H9 (cell line): ENCODE measurements around the gene TMEM63A. TPM values are rescaled to one million over a fixed set of nuclear protein-coding genes. Genes with fewer than 3 reads are reported as not detected.
A peak's percentile ranks its signal among the peaks of the same experiment; 100 is the strongest.

ENCODE experiments used
- DNase-seq: peaks from one replicate; pipeline ENCODE4 v3.0.0-alpha.2; 2017
- H2AFZ ChIP-seq: one replicate; pipeline ENCODE4 v1.6.1; 2013; ENCODE audit warnings: mild to moderate bottlenecking, low read length, control low read depth, moderate library complexity
- H2AK5ac ChIP-seq: 2 replicates; pipeline ENCODE4 v1.6.1; 2013; ENCODE audit warnings: low read length, control low read depth, mixed read lengths; ENCODE audit not compliant: insufficient read length
- H2BK120ac ChIP-seq: one replicate; pipeline ENCODE4 v1.6.1; 2013; ENCODE audit warnings: low read depth, mild to moderate bottlenecking, low read length, control low read depth, inconsistent platforms; ENCODE audit not compliant: poor library complexity, severe bottlenecking
- H2BK12ac ChIP-seq: 2 replicates; pipeline ENCODE4 v1.6.1; 2013; ENCODE audit warnings: low read length, control low read depth, mixed read lengths, low read depth; ENCODE audit not compliant: insufficient read length
- H2BK15ac ChIP-seq: 2 replicates; pipeline ENCODE4 v1.6.1; 2013; ENCODE audit warnings: low read depth, low read length, control low read depth
- H2BK20ac ChIP-seq: one replicate; pipeline ENCODE4 v1.6.1; 2013; ENCODE audit warnings: low read depth, mild to moderate bottlenecking, low read length, control low read depth, inconsistent platforms; ENCODE audit not compliant: poor library complexity, severe bottlenecking
- H2BK5ac ChIP-seq: 2 replicates; pipeline ENCODE4 v1.6.1; 2013; ENCODE audit warnings: low read length, control low read depth, mixed read lengths; ENCODE audit not compliant: insufficient read length
- H3K14ac ChIP-seq: 2 replicates; pipeline ENCODE4 v1.6.1; 2013; ENCODE audit warnings: low read length, control low read depth; ENCODE audit not compliant: insufficient read depth
- H3K18ac ChIP-seq: 2 replicates; pipeline ENCODE4 v1.6.1; 2013; ENCODE audit warnings: low read depth, mild to moderate bottlenecking, mixed read lengths, low read length, control low read depth; ENCODE audit not compliant: insufficient read length
- H3K23ac ChIP-seq: 2 replicates; pipeline ENCODE4 v1.6.1; 2013; ENCODE audit warnings: low read length, control low read depth, mixed read lengths, low read depth; ENCODE audit not compliant: insufficient read length
- H3K23me2 ChIP-seq: 2 replicates; pipeline ENCODE4 v1.6.1; 2013; ENCODE audit warnings: low read depth, mild to moderate bottlenecking, mixed read lengths, low read length, control low read depth; ENCODE audit not compliant: insufficient read length, poor library complexity, severe bottlenecking
- H3K27ac ChIP-seq: 2 replicates; pipeline ENCODE4 v1.5.1; 2013; ENCODE audit warnings: low read length, control low read depth, mixed read lengths, low read depth; ENCODE audit not compliant: insufficient read length
- H3K27me3 ChIP-seq: 2 replicates; pipeline ENCODE4 v1.6.1; 2013; ENCODE audit warnings: low read length, control low read depth, inconsistent platforms; ENCODE audit not compliant: insufficient read depth
- H3K4ac ChIP-seq: 2 replicates; pipeline ENCODE4 v1.6.1; 2013; ENCODE audit warnings: low read depth, mild to moderate bottlenecking, control low read depth, inconsistent platforms, low read length, moderate library complexity
- H3K4me1 ChIP-seq: 2 replicates; pipeline ENCODE4 v1.6.1; 2013; ENCODE audit warnings: low read length, control low read depth, inconsistent platforms; ENCODE audit not compliant: insufficient read depth
- H3K4me2 ChIP-seq: 2 replicates; pipeline ENCODE4 v1.6.1; 2013; ENCODE audit warnings: low read length, control low read depth, mixed read lengths; ENCODE audit not compliant: insufficient read length, insufficient read depth
- H3K56ac ChIP-seq: 2 replicates; pipeline ENCODE4 v1.6.1; 2013; ENCODE audit warnings: low read depth, mild to moderate bottlenecking, mixed read lengths, low read length, control low read depth; ENCODE audit not compliant: insufficient read length
- H3K79me1 ChIP-seq: 2 replicates; pipeline ENCODE4 v1.6.1; 2013; ENCODE audit warnings: low read depth, mild to moderate bottlenecking, moderate library complexity, low read length, control low read depth, inconsistent platforms; ENCODE audit not compliant: insufficient read depth, poor library complexity, severe bottlenecking
- H3K79me2 ChIP-seq: 2 replicates; pipeline ENCODE4 v1.6.1; 2013; ENCODE audit warnings: low read length, control low read depth, inconsistent platforms; ENCODE audit not compliant: insufficient read depth
- H3K9ac ChIP-seq: 2 replicates; pipeline ENCODE4 v1.6.1; 2013; ENCODE audit warnings: low read length, control low read depth, mixed read lengths; ENCODE audit not compliant: insufficient read length; ENCODE audit errors: extremely low read depth
- H3K9me3 ChIP-seq: one replicate; pipeline ENCODE4 v1.6.1; 2013; ENCODE audit warnings: low read depth, low read length, inconsistent platforms; ENCODE audit not compliant: control insufficient read depth
- H3T11ph ChIP-seq: one replicate; pipeline ENCODE4 v1.6.1; 2013; ENCODE audit warnings: mild to moderate bottlenecking, low read length, control low read depth, inconsistent platforms
- H4K20me1 ChIP-seq: one replicate; pipeline ENCODE4 v1.6.1; 2013; ENCODE audit not compliant: control insufficient read depth, insufficient read length, insufficient read depth
- H4K5ac ChIP-seq: 2 replicates; pipeline ENCODE4 v1.6.1; 2013; ENCODE audit warnings: low read depth, mild to moderate bottlenecking, mixed read lengths, low read length, control low read depth; ENCODE audit not compliant: insufficient read length
- H4K8ac ChIP-seq: replicated peaks from 2 replicates; pipeline ENCODE4 v1.6.1; 2013; ENCODE audit warnings: low read length, control low read depth, mixed read lengths, low read depth; ENCODE audit not compliant: insufficient read length
- H4K91ac ChIP-seq: 2 replicates; pipeline ENCODE4 v1.6.1; 2013; ENCODE audit warnings: low read depth, mild to moderate bottlenecking, moderate library complexity, mixed read lengths, low read length, control low read depth; ENCODE audit not compliant: insufficient read length
- H3K27ac Mint-ChIP-seq, 3 experiments: 2 replicates in 2 of 3; 3 replicates in 1 of 3; pipeline ENCODE4 v1.8.0; 2020 to 2021; ENCODE audit warnings: mixed read lengths in 3 of 3, mild to moderate bottlenecking in 1 of 3, moderate library complexity in 1 of 3
- H3K27me3 Mint-ChIP-seq: 2 replicates; pipeline ENCODE4 v1.8.0; 2021; ENCODE audit warnings: low read depth, mild to moderate bottlenecking, moderate library complexity, mixed read lengths
- H3K36me3 Mint-ChIP-seq, 3 experiments: 2 replicates in 2 of 3; 3 replicates in 1 of 3; pipeline ENCODE4 v1.8.0; 2020 to 2021; ENCODE audit warnings: low read depth in 3 of 3, mixed read lengths in 3 of 3; ENCODE audit not compliant: insufficient read depth in 1 of 3
- H3K4me1 Mint-ChIP-seq, 2 experiments: 2 replicates each; pipeline ENCODE4 v1.8.0; 2020; ENCODE audit warnings: mixed read lengths in 2 of 2
- H3K4me3 Mint-ChIP-seq, 2 experiments: 2 replicates in 1 of 2; 3 replicates in 1 of 2; pipeline ENCODE4 v1.8.0; 2020 to 2021; ENCODE audit warnings: mild to moderate bottlenecking in 2 of 2, mixed read lengths in 2 of 2, moderate library complexity in 1 of 2
- H3K9me3 Mint-ChIP-seq, 2 experiments: 2 replicates in 1 of 2; 3 replicates in 1 of 2; pipeline ENCODE4 v1.8.0; 2020; ENCODE audit warnings: mild to moderate bottlenecking in 2 of 2, mixed read lengths in 2 of 2, moderate library complexity in 1 of 2
- CTCF ChIP-seq: fragments of 200-600 bp; sonication (generic); conservative IDR thresholded peaks from 3 replicates; pipeline ENCODE4 v1.8.0; 2021; ENCODE audit warnings: antibody characterized with exemption, mild to moderate bottlenecking
- WGBS: extraction: QIAGEN DNeasy Blood & Tissue Kit; methylation state at CpG from one replicate; pipeline ENCODE4 v1.1.7; 2013; ENCODE audit warnings: missing lambda C conversion rate, low lambda C conversion rate, mixed read lengths; ENCODE audit not compliant: insufficient read length; ENCODE audit errors: extremely low coverage; 5-methylcytosine and 5-hydroxymethylcytosine counted together
- total RNA-seq: library from RNA; stranded (reverse); gene quantifications from 2 replicates; pipeline ENCODE4 v1.2.1, GENCODE V29; 2021

TMEM63A gene
- total RNA-seq, 1 experiment from 2014 or later = 75.7 TPM

DNA sequence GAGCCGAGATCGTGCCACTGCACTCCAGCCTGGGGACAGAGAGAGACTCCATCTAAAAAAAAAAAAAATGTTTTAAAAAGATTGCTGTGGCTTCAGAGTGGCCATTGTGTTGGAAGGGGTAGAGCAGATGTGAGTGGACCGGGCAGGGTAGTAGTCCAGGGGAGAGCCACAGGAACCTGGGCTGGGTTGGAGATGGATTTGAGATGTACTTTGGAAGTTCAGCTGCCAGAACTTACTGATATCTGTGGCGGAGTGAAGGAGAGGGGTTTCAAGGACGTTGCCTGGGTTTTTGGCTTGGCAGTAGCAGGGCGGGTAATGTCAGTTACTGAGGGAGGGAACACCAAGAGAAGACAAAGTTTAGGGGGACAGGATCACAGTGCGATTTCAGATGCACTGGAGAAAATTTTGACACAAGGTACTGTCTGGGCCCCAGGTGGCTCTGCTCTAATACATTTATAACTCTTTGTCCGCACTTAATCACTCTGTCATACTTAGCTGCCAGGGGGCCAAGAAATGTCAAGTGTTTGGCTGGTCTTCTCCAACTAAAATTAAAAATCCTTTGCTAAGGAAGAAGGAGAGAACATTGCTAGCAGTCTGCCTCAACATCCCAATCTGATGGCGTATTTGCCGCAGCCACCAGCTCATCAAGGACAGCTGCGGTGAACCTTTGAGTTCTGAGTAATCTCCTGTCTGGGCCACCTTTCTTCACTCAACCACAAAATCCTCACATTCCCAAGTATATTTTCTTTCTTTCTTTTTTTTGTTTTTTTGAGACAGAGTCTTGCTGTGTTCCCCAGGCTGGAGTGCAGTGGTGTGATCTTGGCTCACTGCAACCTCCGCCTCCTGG, 62.6 kb downstream of the TMEM63A start:
- WGBS = no CpG with 5 or more reads among the region's 12 CpGs
- Histone ChIP-seq H3K27ac (no peak overlapping the region), H3K56ac (no peak overlapping the region), H4K20me1 (no peaks in the 10 kb centered on the region), H3K4ac (no peak overlapping the region), H2BK5ac (no peak overlapping the region), H3K23me2 (no peaks in the 10 kb centered on the region), H2BK12ac (no peak overlapping the region), H3K9ac (no peak overlapping the region), H2AK5ac (no peak overlapping the region), H3K23ac (no peak overlapping the region), H2AFZ (no peak overlapping the region), H2BK120ac (no peak overlapping the region), H3T11ph (no peak overlapping the region), H3K14ac (no peak overlapping the region), H3K4me1 (peaks cover 14% of the 10 kb centered on the region), H3K79me1 (no peaks in the 10 kb centered on the region), H4K5ac (no peak overlapping the region), H4K8ac (no peak overlapping the region), H3K4me2 (no peak overlapping the region), H2BK20ac (no peak overlapping the region), H4K91ac (no peak overlapping the region), H3K9me3 (no peaks in the 10 kb centered on the region), H3K18ac (no peak overlapping the region), H3K27me3 (no peaks in the 10 kb centered on the region), H3K79me2 (no peaks in the 10 kb centered on the region), H2BK15ac (no peak overlapping the region)
- no peak for TF ChIP-seq CTCF
- Mint-ChIP-seq H3K4me3 (no peak overlapping the region; a peak in 1 of 5 replicates), H3K36me3 (peaks cover 0 to 6% (median 0%) of the 10 kb centered on the region in 3 experiments; a peak in 3 of 7 replicates), H3K27ac (peak overlapping the region; percentile 9 to 85 (median 30); a peak in 5 of 7 replicates), H3K9me3 (no peaks in the 10 kb centered on the region), H3K4me1 (peaks cover 33 to 43% of the 10 kb centered on the region in 2 experiments), H3K27me3 (no peaks in the 10 kb centered on the region)
- DNase-seq = no peak
